ENCODE measurements around the gene MLLT10.
"Not testable (repeated sequence)": the region's sequence is repeated elsewhere in the genome, so short reads cannot be mapped to it uniquely, and the experiment has no call there.

MLLT10 gene

GRCh38 chr10:21584834-21585530, 51.0 kb downstream of the MLLT10 start:
- no peak overlapping the region for H3K27ac Mint-ChIP-seq

GRCh38 chr10:21587391-21587790, 53.4 kb downstream of the MLLT10 start:
- H3K4me1 Mint-ChIP-seq = peaks cover 8% of the 10 kb centered on the region
- H3K36me3 Mint-ChIP-seq = peaks cover 37% of the 10 kb centered on the region
- no peak for DNase-seq (ENCODE audit: low spot score in 2 of 2)
- no peak for ATAC-seq (ENCODE audit: low read depth)
- no peak overlapping the region for H3K4me3 Mint-ChIP-seq
- H3K27ac Mint-ChIP-seq = no peak overlapping the region
- H3K27me3 Mint-ChIP-seq = no peaks in the 10 kb centered on the region
- H3K9me3 Mint-ChIP-seq = peaks cover 2% of the 10 kb centered on the region

More at GRCh38 chr10:21584834-21585530, 51.0 kb downstream of the MLLT10 start:
- Mint-ChIP-seq H3K4me3 (no peak overlapping the region), H3K36me3 (peaks cover 32% of the 10 kb centered on the region), H3K9me3 (peaks cover 2% of the 10 kb centered on the region), H3K4me1 (peaks cover 10% of the 10 kb centered on the region), H3K27me3 (no peaks in the 10 kb centered on the region)
- ATAC-seq (ENCODE audit: low read depth) (no peak), DNase-seq (ENCODE audit: low spot score in 2 of 2) (no peak)

- H3K4me3 Mint-ChIP-seq; DNase-seq (ENCODE audit: low spot score in 2 of 2); H3K9me3 Mint-ChIP-seq; H3K27ac Mint-ChIP-seq; H3K27me3 Mint-ChIP-seq; ATAC-seq (ENCODE audit: low read depth); H3K4me1 Mint-ChIP-seq: not testable (repeated sequence)
- peaks cover 39% of the 10 kb centered on the region for H3K36me3 Mint-ChIP-seq
These were observed 54.1 kb downstream of the MLLT10 start for GRCh38 chr10:21588159-21588558.

- DNase-seq (ENCODE audit: low spot score in 2 of 2) = no peak
- Mint-ChIP-seq H3K4me3 (no peak overlapping the region), H3K36me3 (peaks cover 29% of the 10 kb centered on the region), H3K27ac (no peak overlapping the region), H3K4me1 (peaks cover 15% of the 10 kb centered on the region), H3K9me3 (no peaks in the 10 kb centered on the region), H3K27me3 (no peaks in the 10 kb centered on the region)
- ATAC-seq (ENCODE audit: low read depth) = no peak
These were observed 60.0 kb downstream of the MLLT10 start for GRCh38 chr10:21593986-21594385.

GRCh38 chr10:21599582-21599981, 65.5 kb downstream of the MLLT10 start:
- H3K4me3 Mint-ChIP-seq = no peak overlapping the region
- no peaks in the 10 kb centered on the region for H3K27me3 Mint-ChIP-seq
- ATAC-seq (ENCODE audit: low read depth) = no peak
- peaks cover 12% of the 10 kb centered on the region for H3K4me1 Mint-ChIP-seq
- H3K9me3 Mint-ChIP-seq = no peaks in the 10 kb centered on the region
- peaks cover 10% of the 10 kb centered on the region for H3K36me3 Mint-ChIP-seq
- DNase-seq (ENCODE audit: low spot score in 2 of 2) = no peak
- no peak overlapping the region for H3K27ac Mint-ChIP-seq

- H3K36me3 Mint-ChIP-seq = peaks cover 9% of the 10 kb centered on the region
- no peak overlapping the region for H3K27ac Mint-ChIP-seq
- DNase-seq (ENCODE audit: low spot score in 2 of 2) (no peak), ATAC-seq (ENCODE audit: low read depth) (no peak)
- no peak overlapping the region for H3K4me3 Mint-ChIP-seq
- H3K27me3 Mint-ChIP-seq = no peaks in the 10 kb centered on the region
- H3K9me3 Mint-ChIP-seq = no peaks in the 10 kb centered on the region
- peaks cover 12% of the 10 kb centered on the region for H3K4me1 Mint-ChIP-seq
These were observed 66.9 kb downstream of the MLLT10 start for GRCh38 chr10:21600804-21601433.

GRCh38 chr10:21602313-21602712, 68.3 kb downstream of the MLLT10 start:
- Mint-ChIP-seq H3K27me3 (no peaks in the 10 kb centered on the region), H3K36me3 (peaks cover 17% of the 10 kb centered on the region), H3K9me3 (no peaks in the 10 kb centered on the region), H3K4me3 (no peak overlapping the region), H3K4me1 (peaks cover 18% of the 10 kb centered on the region), H3K27ac (no peak overlapping the region)
- no peak for DNase-seq (ENCODE audit: low spot score in 2 of 2)
- ATAC-seq (ENCODE audit: low read depth) = no peak

GRCh38 chr10:21603721-21604120, 69.7 kb downstream of the MLLT10 start:
- Mint-ChIP-seq H3K27me3 (no peaks in the 10 kb centered on the region), H3K36me3 (peaks cover 21% of the 10 kb centered on the region), H3K4me3 (no peak overlapping the region), H3K4me1 (peaks cover 15% of the 10 kb centered on the region), H3K9me3 (no peaks in the 10 kb centered on the region), H3K27ac (peak overlapping the region; percentile 58)
- ATAC-seq (ENCODE audit: low read depth) (no peak), DNase-seq (ENCODE audit: low spot score in 2 of 2) (no peak)

- Mint-ChIP-seq H3K27ac (no peak overlapping the region), H3K9me3 (no peaks in the 10 kb centered on the region), H3K4me3 (no peak overlapping the region), H3K27me3 (no peaks in the 10 kb centered on the region), H3K36me3 (peaks cover 30% of the 10 kb centered on the region), H3K4me1 (peaks cover 16% of the 10 kb centered on the region)
- ATAC-seq (ENCODE audit: low read depth) (peak; percentile 32), DNase-seq (ENCODE audit: low spot score in 2 of 2) (peak in 1 of 2 donors; percentile 9)
These were observed 70.6 kb downstream of the MLLT10 start for GRCh38 chr10:21604651-21605050.

GRCh38 chr10:21607907-21608306, 73.9 kb downstream of the MLLT10 start:
- DNase-seq (ENCODE audit: low spot score in 2 of 2) (no peak), ATAC-seq (ENCODE audit: low read depth) (no peak)
- H3K27ac Mint-ChIP-seq = no peak overlapping the region
- H3K36me3 Mint-ChIP-seq = peaks cover 31% of the 10 kb centered on the region
- no peak overlapping the region for H3K4me3 Mint-ChIP-seq
- H3K4me1 Mint-ChIP-seq = peaks cover 13% of the 10 kb centered on the region
- H3K27me3 Mint-ChIP-seq = no peaks in the 10 kb centered on the region
- H3K9me3 Mint-ChIP-seq = no peaks in the 10 kb centered on the region

GRCh38 chr10:21614000-21614399, 80.0 kb downstream of the MLLT10 start:
- Mint-ChIP-seq H3K9me3 (no peaks in the 10 kb centered on the region), H3K36me3 (peaks cover 13% of the 10 kb centered on the region), H3K27me3 (no peaks in the 10 kb centered on the region), H3K4me1 (no peaks in the 10 kb centered on the region), H3K4me3 (no peak overlapping the region), H3K27ac (peak overlapping the region; percentile 41)
- DNase-seq (ENCODE audit: low spot score in 2 of 2) (no peak), ATAC-seq (ENCODE audit: low read depth) (no peak)

GRCh38 chr10:21617267-21617666, 83.2 kb downstream of the MLLT10 start:
- ATAC-seq (ENCODE audit: low read depth) (no peak), DNase-seq (ENCODE audit: low spot score in 2 of 2) (no peak)
- no peak overlapping the region for H3K4me3 Mint-ChIP-seq
- H3K27me3 Mint-ChIP-seq = no peaks in the 10 kb centered on the region
- no peak overlapping the region for H3K27ac Mint-ChIP-seq
- H3K9me3 Mint-ChIP-seq = no peaks in the 10 kb centered on the region
- H3K36me3 Mint-ChIP-seq = peaks cover 8% of the 10 kb centered on the region
- H3K4me1 Mint-ChIP-seq = no peaks in the 10 kb centered on the region

- DNase-seq (ENCODE audit: low spot score in 2 of 2) = no peak
- Mint-ChIP-seq H3K4me3 (no peak overlapping the region), H3K27me3 (no peaks in the 10 kb centered on the region), H3K9me3 (no peaks in the 10 kb centered on the region), H3K27ac (no peak overlapping the region), H3K4me1 (peaks cover 3% of the 10 kb centered on the region), H3K36me3 (peaks cover 32% of the 10 kb centered on the region)
- no peak for ATAC-seq (ENCODE audit: low read depth)
These were observed 89.3 kb downstream of the MLLT10 start for GRCh38 chr10:21623291-21623690.

GRCh38 chr10:21624421-21624820, 90.4 kb downstream of the MLLT10 start:
- ATAC-seq (ENCODE audit: low read depth); H3K9me3 Mint-ChIP-seq; H3K4me1 Mint-ChIP-seq; H3K4me3 Mint-ChIP-seq; H3K27me3 Mint-ChIP-seq; DNase-seq (ENCODE audit: low spot score in 2 of 2); H3K27ac Mint-ChIP-seq: not testable (repeated sequence)
- H3K36me3 Mint-ChIP-seq = peaks cover 29% of the 10 kb centered on the region

- DNase-seq (ENCODE audit: low spot score in 2 of 2) (no peak), ATAC-seq (ENCODE audit: low read depth) (no peak)
- no peaks in the 10 kb centered on the region for H3K27me3 Mint-ChIP-seq
- H3K36me3 Mint-ChIP-seq = peaks cover 33% of the 10 kb centered on the region
- H3K4me3 Mint-ChIP-seq = no peak overlapping the region
- H3K9me3 Mint-ChIP-seq = no peaks in the 10 kb centered on the region
- no peak overlapping the region for H3K27ac Mint-ChIP-seq
- H3K4me1 Mint-ChIP-seq = peaks cover 6% of the 10 kb centered on the region
These were observed 90.9 kb downstream of the MLLT10 start for GRCh38 chr10:21624951-21625350.
